ENCODE results near the gene DCST2.

DNA sequence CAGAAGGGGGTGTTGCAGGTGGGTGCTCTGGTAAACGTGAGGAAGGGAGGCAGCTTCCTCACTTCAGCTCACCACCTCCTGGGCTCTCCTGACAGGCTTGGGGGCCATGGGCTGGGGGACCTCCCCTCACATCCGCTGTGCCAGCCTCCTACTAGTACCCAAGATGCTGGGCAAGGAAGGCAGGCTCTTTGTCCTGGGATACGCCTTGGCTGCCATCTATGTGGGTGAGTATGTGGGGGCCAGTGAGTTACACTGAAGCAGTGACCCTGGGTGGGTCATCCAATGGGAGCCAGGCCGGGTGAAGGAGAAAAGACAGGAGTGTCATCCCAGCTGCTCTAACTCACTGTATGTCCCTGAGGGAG is 5.7 kb upstream of the DCST2 start:
- TF ChIP-seq, protein P1, sequence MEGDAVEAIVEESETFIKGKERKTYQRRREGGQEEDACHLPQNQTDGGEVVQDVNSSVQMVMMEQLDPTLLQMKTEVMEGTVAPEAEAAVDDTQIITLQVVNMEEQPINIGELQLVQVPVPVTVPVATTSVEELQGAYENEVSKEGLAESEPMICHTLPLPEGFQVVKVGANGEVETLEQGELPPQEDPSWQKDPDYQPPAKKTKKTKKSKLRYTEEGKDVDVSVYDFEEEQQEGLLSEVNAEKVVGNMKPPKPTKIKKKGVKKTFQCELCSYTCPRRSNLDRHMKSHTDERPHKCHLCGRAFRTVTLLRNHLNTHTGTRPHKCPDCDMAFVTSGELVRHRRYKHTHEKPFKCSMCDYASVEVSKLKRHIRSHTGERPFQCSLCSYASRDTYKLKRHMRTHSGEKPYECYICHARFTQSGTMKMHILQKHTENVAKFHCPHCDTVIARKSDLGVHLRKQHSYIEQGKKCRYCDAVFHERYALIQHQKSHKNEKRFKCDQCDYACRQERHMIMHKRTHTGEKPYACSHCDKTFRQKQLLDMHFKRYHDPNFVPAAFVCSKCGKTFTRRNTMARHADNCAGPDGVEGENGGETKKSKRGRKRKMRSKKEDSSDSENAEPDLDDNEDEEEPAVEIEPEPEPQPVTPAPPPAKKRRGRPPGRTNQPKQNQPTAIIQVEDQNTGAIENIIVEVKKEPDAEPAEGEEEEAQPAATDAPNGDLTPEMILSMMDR (IDR thresholded peaks at IDR 0.05; ENCODE audit: poor library complexity, severe bottlenecking): no peak
- TF ChIP-seq MXI1 (conservative IDR thresholded peaks at IDR 0.05; ENCODE audit: poor library complexity, severe bottlenecking): no peak
- TF ChIP-seq EZH2 (IDR thresholded peaks at IDR 0.05; ENCODE audit: borderline replicate concordance, insufficient read depth, low read length, poor library complexity, severe bottlenecking): no peak
- no peak for TF ChIP-seq TAF1 (IDR thresholded peaks at IDR 0.05; ENCODE audit: low read depth)
- TF ChIP-seq EP300 (conservative IDR thresholded peaks at IDR 0.05; ENCODE audit: poor library complexity, severe bottlenecking): no peak

All from neural cell (in vitro differentiated cells).